ENCODE data around the gene CBLN3.
A peak's percentile ranks its signal among the peaks of the same experiment; 100 is the strongest.
"Not testable (repeated sequence)": the region's sequence is repeated elsewhere in the genome, so short reads cannot be mapped to it uniquely, and the experiment has no call there.

CBLN3 gene

GRCh38 chr14:24403294-24403998 lies 26.0 kb downstream of the CBLN3 start:
- DNase-seq (ENCODE audit: low spot score) = no peak

- no peak for DNase-seq (ENCODE audit: low spot score)
Observed at GRCh38 chr14:24401810-24402702, 27.4 kb downstream of the CBLN3 start.

GRCh38 chr14:24399999-24400718 lies 29.3 kb downstream of the CBLN3 start:
- no peak for DNase-seq (ENCODE audit: low spot score)

- DNase-seq (ENCODE audit: low spot score) = no peak
Observed at GRCh38 chr14:24399447-24399822, 30.0 kb downstream of the CBLN3 start.

- DNase-seq (ENCODE audit: low spot score) = peak; percentile 27
Observed at GRCh38 chr14:24398653-24399446, 30.6 kb downstream of the CBLN3 start, which contains the start of gene NYNRIN. TSS of gene NYNRIN (plus strand) at chr14:24399003. CDS start at chr14:24399247, 244 bp downstream.

- no peak for DNase-seq (ENCODE audit: low spot score)
Observed at GRCh38 chr14:24398293-24398652, 31.2 kb downstream of the CBLN3 start.

- DNase-seq (ENCODE audit: low spot score) = no peak
Observed at GRCh38 chr14:24397639-24398292, 31.7 kb downstream of the CBLN3 start.

GRCh38 chr14:24395609-24396582 lies 33.6 kb downstream of the CBLN3 start:
- no peak for DNase-seq (ENCODE audit: low spot score)

GRCh38 chr14:24394275-24394674 lies 35.2 kb downstream of the CBLN3 start:
- DNase-seq (ENCODE audit: low spot score) = no peak

GRCh38 chr14:24392325-24393091 lies 37.0 kb downstream of the CBLN3 start:
- no peak for DNase-seq (ENCODE audit: low spot score)

GRCh38 chr14:24390701-24391468 lies 38.6 kb downstream of the CBLN3 start:
- no peak for DNase-seq (ENCODE audit: low spot score)

GRCh38 chr14:24389226-24389848 lies 40.1 kb downstream of the CBLN3 start:
- no peak for DNase-seq (ENCODE audit: low spot score)

- no peak for DNase-seq (ENCODE audit: low spot score)
Observed at GRCh38 chr14:24388474-24389179, 40.8 kb downstream of the CBLN3 start.

- not testable (repeated sequence) for DNase-seq (ENCODE audit: low spot score)
Observed at GRCh38 chr14:24387579-24387978, 41.9 kb downstream of the CBLN3 start.

GRCh38 chr14:24387009-24387345 lies 42.5 kb downstream of the CBLN3 start:
- no peak for DNase-seq (ENCODE audit: low spot score)

GRCh38 chr14:24385524-24385923 lies 43.9 kb downstream of the CBLN3 start:
- DNase-seq (ENCODE audit: low spot score) = no peak

GRCh38 chr14:24384169-24384568 lies 45.3 kb downstream of the CBLN3 start:
- no peak for DNase-seq (ENCODE audit: low spot score)

GRCh38 chr14:24382064-24382371 lies 47.5 kb downstream of the CBLN3 start:
- DNase-seq (ENCODE audit: low spot score) = no peak
